HG02623 (cell line): ENCODE results near the gene SYNDIG1.

Experiments
- ATAC-seq: cut with Tn5 transposase; IDR thresholded peaks from one replicate; pipeline ENCODE4 v1.9.1; 2021; ENCODE audit warnings: moderate library complexity; ENCODE audit not compliant: unreplicated experiment

The SYNDIG1 gene

DNA sequence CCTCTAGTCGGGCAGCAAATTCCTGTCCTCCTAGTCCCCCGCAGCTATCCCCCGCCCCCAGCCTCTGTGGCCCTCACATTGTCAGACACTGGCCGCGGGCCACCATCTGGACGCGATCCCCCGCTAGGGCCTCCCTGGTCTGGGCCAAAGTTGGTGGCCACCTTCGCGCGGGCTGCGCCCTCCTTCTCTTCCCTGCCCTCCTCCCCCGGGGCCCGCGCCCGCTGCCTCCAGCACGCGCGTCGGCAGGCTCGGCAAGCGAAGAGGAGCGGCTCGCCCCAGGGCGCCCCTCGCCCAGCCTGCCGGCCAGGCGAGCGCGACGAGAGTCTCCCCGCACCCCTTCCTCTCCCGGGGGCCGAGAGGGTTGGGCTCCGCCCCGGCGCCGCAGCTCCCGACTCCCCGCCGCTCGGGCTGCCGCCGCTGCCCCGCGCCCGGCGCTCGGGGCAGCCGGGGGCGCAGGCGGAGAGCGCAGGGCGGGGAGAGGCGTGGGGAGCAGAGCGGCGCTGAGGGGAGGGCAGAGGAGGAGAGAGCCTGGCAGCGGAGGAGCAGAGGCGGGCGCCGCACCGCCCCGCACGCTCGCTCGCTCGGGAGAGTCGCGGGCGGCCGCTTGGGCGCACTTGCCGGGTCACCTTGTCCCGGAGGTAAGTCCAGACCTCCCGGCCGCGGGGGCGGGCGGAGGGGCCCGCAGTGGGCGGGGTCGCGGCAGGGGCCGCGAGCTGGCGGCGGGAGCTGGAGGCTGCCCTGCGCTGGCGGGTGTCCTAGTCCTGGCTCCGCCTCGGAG is at the start of gene SYNDIG1:
SYNDIG1 (plus strand) TSS at position 514 of the 778 bp plus-strand sequence. CDS start 73,469 bp downstream, outside the sequence.
- ATAC-seq = no peak

- no peak for ATAC-seq
Measured at GRCh38 chr20:24419786-24420185, 49.6 kb upstream of the SYNDIG1 start.

DNA sequence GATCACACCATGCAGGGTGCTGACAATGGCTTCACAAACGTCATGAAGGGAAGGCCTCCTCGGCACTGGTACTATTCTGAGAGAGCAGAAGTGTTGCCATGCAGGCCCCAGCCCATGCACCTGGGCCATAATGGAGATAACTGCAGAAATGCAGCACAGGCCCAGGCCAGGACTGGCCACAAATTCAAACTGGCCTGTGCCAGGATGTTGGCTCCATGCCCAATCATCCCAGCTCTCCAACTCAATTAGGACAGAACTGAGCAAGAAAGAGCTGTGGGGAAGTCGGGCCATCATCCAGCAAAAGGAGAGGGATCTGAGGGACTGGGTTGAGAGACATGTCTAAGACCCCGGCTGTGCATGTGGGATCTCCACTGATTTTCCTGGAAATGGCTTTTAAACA is 48.9 kb upstream of the SYNDIG1 start:
- ATAC-seq = no peak

DNA sequence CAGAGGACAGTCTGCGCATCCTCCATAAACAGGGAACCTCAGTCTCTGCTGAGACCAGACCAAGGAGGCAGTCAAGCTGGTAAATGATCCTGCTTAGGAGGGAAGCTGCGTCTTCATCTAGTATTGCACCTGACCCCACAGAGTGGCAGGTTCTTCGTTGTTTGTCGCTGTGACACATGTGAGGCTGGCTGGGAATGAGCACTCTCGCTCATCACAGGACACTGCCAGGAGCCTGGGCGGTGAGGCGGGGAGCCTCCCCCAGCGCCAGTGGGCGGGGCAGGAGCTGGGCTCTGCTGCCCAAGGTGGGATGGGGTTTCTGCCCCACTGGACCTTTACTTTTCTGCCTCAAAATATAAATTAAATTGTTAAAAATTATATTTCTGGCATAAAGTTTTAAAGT is 48.4 kb upstream of the SYNDIG1 start:
- no peak for ATAC-seq

GRCh38 chr20:24422091-24422760 is 47.2 kb upstream of the SYNDIG1 start:
- no peak for ATAC-seq

DNA sequence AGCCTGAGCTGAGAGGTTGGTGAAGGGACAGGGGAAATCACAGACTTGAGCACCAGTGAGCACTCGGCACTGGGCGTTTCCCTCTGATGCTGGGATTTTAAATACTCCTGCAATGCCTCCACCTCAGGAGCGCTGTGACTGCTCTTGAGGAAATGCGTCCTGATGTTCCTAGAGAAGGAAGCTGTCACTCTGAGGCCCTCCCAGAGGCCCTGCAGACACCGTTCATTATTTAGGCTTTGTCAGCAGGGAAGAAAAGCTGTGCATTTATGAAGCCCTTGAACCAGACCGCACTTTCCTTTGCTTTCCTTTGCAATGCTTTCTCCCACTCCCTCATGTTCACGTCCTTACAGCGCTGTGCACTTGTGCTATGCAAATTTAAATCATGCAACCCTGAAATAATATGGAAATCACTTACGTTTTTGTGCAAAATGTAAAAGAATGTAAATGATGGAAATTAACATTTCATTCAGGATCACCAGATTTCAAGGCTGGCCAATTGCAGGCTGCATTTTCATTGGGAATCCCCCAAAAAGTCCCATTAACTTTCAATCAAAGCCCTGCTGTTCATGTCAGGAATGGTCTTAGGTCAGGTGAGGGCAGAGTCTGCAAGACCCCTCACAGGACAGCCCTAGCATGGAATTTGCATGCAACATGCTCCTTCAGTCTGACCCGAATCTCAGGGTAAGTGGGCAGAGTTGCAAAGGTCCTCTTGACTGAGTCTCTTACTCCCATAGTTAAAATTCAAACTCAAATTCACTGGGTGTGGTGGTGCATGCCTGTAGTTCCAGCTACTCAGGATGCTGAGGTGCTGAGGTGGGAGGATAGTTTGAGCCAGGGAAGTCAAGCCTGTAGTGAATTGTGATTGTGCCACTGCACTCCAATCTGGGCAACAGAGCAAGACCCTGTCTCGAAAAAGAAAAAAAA is 45.8 kb upstream of the SYNDIG1 start:
- no peak for ATAC-seq

DNA sequence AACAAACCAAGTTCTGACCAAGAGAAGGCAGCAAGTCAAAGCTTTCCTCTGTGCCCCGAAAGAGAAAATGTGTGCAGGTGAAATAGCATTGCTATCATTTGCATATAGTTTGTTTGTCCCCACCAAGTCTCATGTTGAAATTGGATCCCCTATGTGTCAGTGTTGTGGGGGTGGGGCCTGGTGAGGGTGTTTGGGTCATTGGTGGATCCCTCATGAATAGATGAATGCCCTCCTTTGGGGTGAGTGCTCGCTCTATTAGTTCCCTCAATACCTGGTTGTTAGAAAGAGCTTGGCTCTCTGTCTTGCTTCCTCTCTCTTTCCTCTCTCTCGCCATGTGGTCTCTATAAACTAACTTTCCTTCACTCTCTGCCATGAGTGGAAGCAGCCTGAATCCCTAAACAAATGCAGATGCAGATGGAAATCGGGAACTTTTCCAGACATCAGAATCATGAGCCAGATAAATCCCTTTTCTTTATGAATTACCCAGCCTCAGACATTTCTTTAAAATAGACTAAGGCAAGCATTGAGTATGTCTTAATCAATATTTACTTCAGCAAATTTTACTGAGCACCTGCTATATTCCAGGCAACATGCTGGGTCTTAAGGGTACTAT is 43.8 kb upstream of the SYNDIG1 start:
- ATAC-seq = no peak

DNA sequence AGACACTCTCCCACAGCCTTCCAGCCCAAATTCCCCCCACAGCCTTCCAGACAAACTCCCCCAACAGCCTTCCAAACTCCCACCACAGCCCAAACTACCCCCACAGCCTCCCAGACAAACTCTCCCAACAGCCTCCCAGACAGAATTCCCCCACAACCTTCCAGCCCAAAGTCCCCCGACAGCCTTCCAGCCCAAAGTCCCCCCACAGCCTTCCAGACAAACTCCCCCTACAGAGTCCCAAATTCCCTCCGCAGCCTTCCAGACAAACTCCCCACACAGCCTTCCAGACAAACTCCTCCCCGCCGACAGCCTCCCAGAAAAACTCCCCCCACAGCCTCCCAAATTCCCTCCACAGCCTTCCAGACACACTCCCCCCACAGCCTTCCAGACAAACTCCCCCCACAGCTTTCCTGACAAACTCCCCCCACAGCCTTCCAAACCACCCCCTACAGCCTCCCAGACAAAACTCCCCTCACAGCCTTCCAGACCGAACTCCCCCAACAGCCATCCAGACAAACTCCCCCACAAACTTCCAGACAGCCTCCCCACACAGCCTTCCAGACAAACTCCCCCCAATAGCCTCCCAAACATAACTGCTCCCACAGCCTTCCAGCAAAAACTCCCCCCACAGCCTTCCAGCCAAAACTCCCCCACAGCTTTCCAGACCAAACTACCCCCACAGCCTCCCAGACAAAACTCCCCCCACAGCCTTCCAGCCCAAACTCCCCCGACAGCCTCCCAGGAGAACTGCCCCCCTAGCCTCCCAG is 38.0 kb upstream of the SYNDIG1 start:
- ATAC-seq = no peak

DNA sequence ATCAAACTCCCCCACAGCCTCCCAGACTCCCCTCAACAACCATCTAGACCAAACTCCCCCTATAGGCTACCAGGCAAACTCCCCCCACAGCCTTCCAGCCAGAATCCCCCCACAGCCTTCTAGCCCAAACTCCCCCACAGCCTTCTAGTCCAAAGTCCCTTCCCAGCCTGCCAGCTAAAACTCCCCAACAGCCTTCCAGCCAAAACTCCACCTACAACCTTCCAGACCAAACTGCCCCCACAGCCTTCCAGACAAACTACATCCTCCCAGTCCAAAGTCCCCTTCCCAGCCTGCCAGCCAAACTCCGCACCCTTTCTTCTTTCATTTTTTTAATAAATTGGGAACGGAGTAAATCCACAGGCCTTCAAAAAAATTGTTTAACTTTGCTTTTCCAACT is 37.4 kb upstream of the SYNDIG1 start:
- ATAC-seq = no peak

GRCh38 chr20:24436160-24436559 is 33.3 kb upstream of the SYNDIG1 start:
- ATAC-seq = no peak

DNA sequence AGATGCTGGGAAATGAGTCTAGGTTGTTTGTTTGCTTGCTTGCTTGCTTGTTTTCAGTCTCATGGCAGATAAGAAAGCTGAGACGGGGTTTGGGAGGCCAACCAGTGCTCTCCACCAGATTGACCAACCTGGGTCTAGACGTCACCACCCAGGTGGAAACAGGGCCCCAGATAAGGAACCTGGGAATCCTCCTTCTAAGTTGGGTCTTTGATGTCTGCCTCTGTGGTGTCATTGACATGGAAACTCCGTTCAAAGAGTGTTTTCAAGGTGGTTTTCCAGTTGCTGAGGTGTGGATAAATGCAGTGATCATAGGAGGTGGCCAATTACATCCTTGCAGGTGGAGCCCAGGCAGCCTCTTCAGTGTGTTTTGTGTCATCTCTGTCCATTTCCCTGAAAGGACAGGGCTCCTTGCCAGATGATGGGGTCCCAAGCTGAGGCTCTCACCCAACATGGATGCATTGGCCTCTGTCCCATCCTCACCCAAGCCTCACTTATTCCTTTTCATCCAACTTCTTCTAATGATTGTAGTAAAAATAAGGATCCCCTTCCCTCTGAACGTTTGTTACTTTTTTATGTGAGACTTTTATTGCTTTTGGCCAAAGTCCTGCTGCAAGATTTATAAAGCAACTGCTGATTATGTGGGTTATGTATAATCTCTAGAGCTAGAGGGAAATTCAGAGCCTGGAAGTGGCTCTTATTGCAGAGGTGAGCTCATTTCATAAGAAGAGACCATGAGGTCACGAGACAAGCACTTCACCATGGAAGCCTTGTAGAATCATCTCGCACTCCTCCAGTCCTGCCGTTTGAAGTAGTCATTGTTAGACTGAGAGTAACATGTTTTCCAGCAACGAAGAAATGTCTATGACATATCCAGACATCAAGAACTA is 32.0 kb upstream of the SYNDIG1 start:
- no peak for ATAC-seq

GRCh38 chr20:24438331-24438730 is 31.1 kb upstream of the SYNDIG1 start:
- ATAC-seq = no peak

- no peak for ATAC-seq
Measured at GRCh38 chr20:24439737-24440387, 29.6 kb upstream of the SYNDIG1 start.

DNA sequence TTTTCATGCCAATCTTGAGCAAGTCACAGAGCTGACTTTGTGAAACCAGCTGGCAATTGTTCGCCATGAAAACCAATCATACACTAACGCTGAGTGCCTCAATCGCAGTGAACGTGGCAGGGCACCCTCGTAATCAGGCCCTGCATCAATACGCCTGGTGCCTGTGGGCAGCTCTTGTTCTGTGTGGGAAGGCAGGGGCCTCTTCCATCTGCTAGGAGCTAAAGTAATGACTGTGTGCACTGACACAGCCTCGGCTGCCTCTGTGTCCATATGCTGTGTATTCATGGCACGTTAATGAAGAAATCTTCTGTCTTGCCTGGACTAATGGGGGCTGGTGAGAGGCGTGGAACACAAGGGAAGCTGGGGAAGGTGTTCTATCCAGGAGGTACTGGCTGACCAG is 27.8 kb upstream of the SYNDIG1 start:
- ATAC-seq = no peak

DNA sequence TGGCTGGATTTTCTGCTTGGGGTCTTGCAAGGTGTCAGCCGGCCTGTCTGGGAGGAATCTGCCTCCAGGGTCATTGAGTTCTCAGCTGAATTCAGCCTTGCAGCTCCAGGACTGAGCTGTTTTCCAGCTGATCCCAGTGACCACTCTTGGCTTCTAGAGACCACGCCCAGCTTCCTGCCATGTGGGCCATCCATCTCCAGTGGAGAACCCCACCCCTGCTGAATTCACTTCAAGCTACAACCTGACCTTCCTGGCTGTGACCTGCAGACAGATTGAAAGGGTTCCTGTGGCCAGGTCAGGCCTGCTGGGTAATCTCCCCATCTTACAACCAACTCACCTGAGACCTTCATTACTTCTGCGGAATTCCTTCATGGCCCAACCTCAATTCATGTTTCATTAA is 26.5 kb upstream of the SYNDIG1 start:
- no peak for ATAC-seq

DNA sequence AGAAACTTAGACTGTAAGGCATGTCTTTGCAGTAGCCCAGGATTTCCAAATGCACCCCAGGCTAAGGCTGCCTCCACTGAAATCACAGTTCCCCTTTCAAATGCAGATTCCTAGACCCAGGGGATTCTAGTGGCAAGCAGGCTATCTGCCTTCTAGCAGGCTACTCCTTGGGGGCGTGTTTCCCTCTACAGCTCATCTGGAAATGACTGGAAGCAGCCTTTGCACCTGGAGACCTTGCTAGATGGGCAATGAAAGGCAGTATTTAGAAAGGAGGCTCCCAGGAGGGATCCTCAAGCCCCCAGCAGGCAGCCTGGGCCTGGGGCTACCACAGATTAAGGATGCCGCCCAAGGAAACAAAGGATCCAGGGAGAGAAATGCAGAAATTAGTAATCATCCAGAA is 26.0 kb upstream of the SYNDIG1 start:
- no peak for ATAC-seq

- ATAC-seq = no peak
Measured at GRCh38 chr20:24444526-24445190, 24.8 kb upstream of the SYNDIG1 start.

GRCh38 chr20:24445510-24446170 is 23.8 kb upstream of the SYNDIG1 start:
- ATAC-seq = no peak
